ENCODE data around the gene VKORC1L1.

VKORC1L1 gene

GRCh38 chr7:65907501-65908198 lies 34.8 kb downstream of the VKORC1L1 start:
- no peak for DNase-seq (ENCODE audit: low read depth)
- TF ChIP-seq MAX (IDR thresholded peaks at IDR 0.05; ENCODE audit: low read depth, low read length), result no peak
- H3K4me3 ChIP-seq (ENCODE audit: low read depth, low read length), result no peak overlapping the region

GRCh38 chr7:65910237-65910636 lies 37.4 kb downstream of the VKORC1L1 start:
- H3K4me3 ChIP-seq (ENCODE audit: low read depth, low read length), result no peak overlapping the region
- DNase-seq (ENCODE audit: low read depth), result no peak
- TF ChIP-seq MAX (IDR thresholded peaks at IDR 0.05; ENCODE audit: low read depth, low read length) (no peak), MYC (IDR thresholded peaks at IDR 0.05; ENCODE audit: low read depth, low read length) (no peak), POLR2A (IDR thresholded peaks at IDR 0.05; ENCODE audit: extremely low read depth, insufficient read length) (no peak)
- TF ChIP-seq, protein P1, sequence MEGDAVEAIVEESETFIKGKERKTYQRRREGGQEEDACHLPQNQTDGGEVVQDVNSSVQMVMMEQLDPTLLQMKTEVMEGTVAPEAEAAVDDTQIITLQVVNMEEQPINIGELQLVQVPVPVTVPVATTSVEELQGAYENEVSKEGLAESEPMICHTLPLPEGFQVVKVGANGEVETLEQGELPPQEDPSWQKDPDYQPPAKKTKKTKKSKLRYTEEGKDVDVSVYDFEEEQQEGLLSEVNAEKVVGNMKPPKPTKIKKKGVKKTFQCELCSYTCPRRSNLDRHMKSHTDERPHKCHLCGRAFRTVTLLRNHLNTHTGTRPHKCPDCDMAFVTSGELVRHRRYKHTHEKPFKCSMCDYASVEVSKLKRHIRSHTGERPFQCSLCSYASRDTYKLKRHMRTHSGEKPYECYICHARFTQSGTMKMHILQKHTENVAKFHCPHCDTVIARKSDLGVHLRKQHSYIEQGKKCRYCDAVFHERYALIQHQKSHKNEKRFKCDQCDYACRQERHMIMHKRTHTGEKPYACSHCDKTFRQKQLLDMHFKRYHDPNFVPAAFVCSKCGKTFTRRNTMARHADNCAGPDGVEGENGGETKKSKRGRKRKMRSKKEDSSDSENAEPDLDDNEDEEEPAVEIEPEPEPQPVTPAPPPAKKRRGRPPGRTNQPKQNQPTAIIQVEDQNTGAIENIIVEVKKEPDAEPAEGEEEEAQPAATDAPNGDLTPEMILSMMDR (IDR thresholded peaks at IDR 0.05; ENCODE audit: low read depth, low read length), result no peak

DNA sequence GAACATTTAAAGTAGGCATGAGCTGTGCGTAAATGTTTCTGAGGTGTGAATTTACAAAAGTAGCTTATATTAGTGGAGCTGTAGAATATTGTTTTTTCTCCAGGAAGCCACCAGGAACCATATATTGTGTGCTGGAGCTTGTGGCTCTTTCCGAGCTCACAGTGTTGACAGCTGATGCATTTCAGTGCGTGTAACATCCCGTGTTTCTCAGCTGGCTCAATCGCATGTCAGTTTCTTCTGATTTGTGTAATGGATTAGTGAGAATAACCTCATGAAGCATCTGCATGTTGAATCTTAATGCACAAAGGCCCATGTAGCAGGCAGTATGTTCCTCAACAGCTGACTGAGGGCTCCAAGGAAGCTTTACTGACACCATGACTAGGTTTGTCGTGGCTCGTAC lies 39.4 kb downstream of the VKORC1L1 start:
- no peak for DNase-seq (ENCODE audit: low read depth)
- no peak overlapping the region for H3K4me3 ChIP-seq (ENCODE audit: low read depth, low read length)
- TF ChIP-seq, protein P1 (IDR thresholded peaks at IDR 0.05; ENCODE audit: low read depth, low read length), result no peak
- TF ChIP-seq MAX (IDR thresholded peaks at IDR 0.05; ENCODE audit: low read depth, low read length), result no peak

DNA sequence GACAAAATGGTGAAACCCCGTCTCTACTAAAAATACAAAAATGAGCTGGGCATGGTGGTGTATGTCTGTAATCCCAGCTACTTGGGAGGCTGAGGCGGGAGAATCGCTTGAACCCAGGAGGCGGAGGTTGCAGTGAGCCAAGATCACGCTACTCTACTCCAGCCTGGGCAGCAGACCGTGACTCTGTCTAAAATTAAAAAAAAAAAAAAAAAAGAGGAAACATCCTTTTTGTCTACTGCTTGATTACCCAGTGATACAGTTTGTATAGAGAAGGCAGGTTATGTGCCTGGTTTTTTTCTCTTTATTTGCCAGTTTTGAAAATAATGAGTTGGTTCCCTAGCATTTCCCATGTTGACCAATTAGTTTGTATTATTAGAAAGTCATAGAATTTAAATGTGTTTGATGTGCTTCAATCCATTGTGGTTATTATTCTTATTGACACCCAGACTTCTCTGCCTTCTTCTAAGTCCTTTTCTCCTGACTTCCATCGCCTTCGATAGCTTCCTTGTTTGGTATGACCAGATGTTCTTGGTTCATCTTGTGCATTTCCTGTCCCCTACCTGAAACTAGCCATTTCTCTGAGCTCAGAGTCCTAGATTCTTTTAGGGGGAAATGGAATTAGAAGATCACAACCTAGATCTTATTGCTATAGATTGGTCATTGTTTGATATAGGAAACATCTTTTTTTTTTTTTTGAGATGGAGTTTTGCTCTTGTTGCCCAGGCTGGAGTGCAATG lies 43.2 kb downstream of the VKORC1L1 start:
- H3K4me3 ChIP-seq (ENCODE audit: low read depth, low read length), result no peak overlapping the region
- no peak for DNase-seq (ENCODE audit: low read depth)
- TF ChIP-seq, protein P1 (IDR thresholded peaks at IDR 0.05; ENCODE audit: low read depth, low read length), result no peak
- TF ChIP-seq POLR2A (IDR thresholded peaks at IDR 0.05; ENCODE audit: extremely low read depth, insufficient read length) (no peak), MYC (IDR thresholded peaks at IDR 0.05; ENCODE audit: low read depth, low read length) (no peak), MAX (IDR thresholded peaks at IDR 0.05; ENCODE audit: low read depth, low read length) (no peak)

DNA sequence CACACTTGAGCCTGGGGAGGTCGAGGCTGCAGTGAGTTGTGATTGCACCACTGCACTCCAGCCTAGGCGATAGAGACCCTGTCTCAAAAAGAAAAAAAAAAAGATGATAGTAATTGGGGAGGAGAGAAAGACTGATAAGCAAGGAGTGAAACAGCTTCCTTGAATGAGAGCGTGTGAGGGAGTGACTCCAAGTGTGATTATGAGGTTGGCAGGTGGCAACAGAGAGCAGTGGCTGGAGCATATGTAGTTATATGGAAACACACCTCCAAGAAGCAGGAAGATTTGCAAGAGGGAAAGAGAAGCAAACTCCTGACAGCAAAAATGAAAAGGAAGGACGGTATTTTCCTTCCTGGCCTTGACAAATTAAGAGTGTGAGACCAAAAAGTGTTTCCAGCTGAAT lies 50.4 kb downstream of the VKORC1L1 start:
- H3K4me3 ChIP-seq (ENCODE audit: low read depth, low read length), result no peak overlapping the region
- TF ChIP-seq MYC (IDR thresholded peaks at IDR 0.05; ENCODE audit: low read depth, low read length), result no peak
- no peak for TF ChIP-seq POLR2A (IDR thresholded peaks at IDR 0.05; ENCODE audit: extremely low read depth, insufficient read length)
- TF ChIP-seq, protein P1 (IDR thresholded peaks at IDR 0.05; ENCODE audit: low read depth, low read length), result no peak
- TF ChIP-seq MAX (IDR thresholded peaks at IDR 0.05; ENCODE audit: low read depth, low read length), result no peak
- no peak for DNase-seq (ENCODE audit: low read depth)

GRCh38 chr7:65924193-65924592 lies 51.3 kb downstream of the VKORC1L1 start:
- DNase-seq (ENCODE audit: low read depth), result no peak
- no peak for TF ChIP-seq MAX (IDR thresholded peaks at IDR 0.05; ENCODE audit: low read depth, low read length)
- no peak for TF ChIP-seq MYC (IDR thresholded peaks at IDR 0.05; ENCODE audit: low read depth, low read length)
- TF ChIP-seq, protein P1 (IDR thresholded peaks at IDR 0.05; ENCODE audit: low read depth, low read length), result no peak
- TF ChIP-seq POLR2A (IDR thresholded peaks at IDR 0.05; ENCODE audit: extremely low read depth, insufficient read length), result no peak
- no peak overlapping the region for H3K4me3 ChIP-seq (ENCODE audit: low read depth, low read length)

Measured in NB4 (cell line).